Measurements from ENCODE around the gene LSM5.

LSM5 gene

GRCh38 chr7:32490127-32490796, at the start of gene LSM5:
LSM5 (minus strand) TSS chr7:32490380; CDS start chr7:32490365, 15 bp downstream.
- peak; percentile 84 for DNase-seq

- no peak for DNase-seq
Measured at GRCh38 chr7:32539366-32539765, 49.2 kb upstream of the LSM5 start.

GRCh38 chr7:32537760-32538159, 47.6 kb upstream of the LSM5 start:
- no peak for DNase-seq

GRCh38 chr7:32536585-32536984, 46.4 kb upstream of the LSM5 start:
- no peak for DNase-seq

GRCh38 chr7:32536016-32536415, 45.8 kb upstream of the LSM5 start:
- DNase-seq, result no peak

GRCh38 chr7:32535162-32535702, 45.1 kb upstream of the LSM5 start:
- no peak for DNase-seq

GRCh38 chr7:32533276-32534029, 43.3 kb upstream of the LSM5 start:
- DNase-seq, result no peak

GRCh38 chr7:32532716-32533115, 42.5 kb upstream of the LSM5 start:
- no peak for DNase-seq

- no peak for DNase-seq
Measured at GRCh38 chr7:32532086-32532485, 41.9 kb upstream of the LSM5 start.

- no peak for DNase-seq
Measured at GRCh38 chr7:32531402-32531801, 41.2 kb upstream of the LSM5 start.

GRCh38 chr7:32525839-32526238, 35.7 kb upstream of the LSM5 start:
- DNase-seq, result no peak

- no peak for DNase-seq
Measured at GRCh38 chr7:32524631-32525030, 34.5 kb upstream of the LSM5 start.

GRCh38 chr7:32522746-32523530, 32.8 kb upstream of the LSM5 start:
- DNase-seq, result no peak

GRCh38 chr7:32519763-32520162, 29.6 kb upstream of the LSM5 start:
- no peak for DNase-seq

GRCh38 chr7:32518534-32519140, 28.5 kb upstream of the LSM5 start:
- DNase-seq, result no peak

- no peak for DNase-seq
Measured at GRCh38 chr7:32516551-32517100, 26.4 kb upstream of the LSM5 start.

- DNase-seq, result no peak
Measured at GRCh38 chr7:32515890-32516550, 25.8 kb upstream of the LSM5 start.

- no peak for DNase-seq
Measured at GRCh38 chr7:32513210-32513609, 23.0 kb upstream of the LSM5 start.

GRCh38 chr7:32511791-32512190, 21.6 kb upstream of the LSM5 start:
- no peak for DNase-seq

- no peak for DNase-seq
Measured at GRCh38 chr7:32507414-32507813, 17.2 kb upstream of the LSM5 start.

- DNase-seq, result no peak
Measured at GRCh38 chr7:32506266-32507054, 16.3 kb upstream of the LSM5 start.
